GM19324 (cell line): ENCODE measurements around the gene PDLIM1.

Experiments used
- ATAC-seq: cut with Tn5 transposase; IDR thresholded peaks from one replicate; pipeline ENCODE4 v1.9.1; 2021; ENCODE audit warnings: mild to moderate bottlenecking, moderate library complexity; ENCODE audit not compliant: unreplicated experiment, low FRiP score

Gene PDLIM1

GRCh38 chr10:95267251-95267650 lies 23.6 kb downstream of the PDLIM1 start:
- ATAC-seq: no peak

GRCh38 chr10:95266674-95267095 lies 24.1 kb downstream of the PDLIM1 start:
- peak; percentile 70 for ATAC-seq

- ATAC-seq: no peak
Observed at GRCh38 chr10:95265572-95265971, 25.2 kb downstream of the PDLIM1 start.

GRCh38 chr10:95264227-95265051 lies 26.4 kb downstream of the PDLIM1 start:
- ATAC-seq: no peak

GRCh38 chr10:95263864-95264226 lies 27.0 kb downstream of the PDLIM1 start:
- ATAC-seq: no peak

GRCh38 chr10:95262763-95263518 lies 27.9 kb downstream of the PDLIM1 start:
- ATAC-seq: no peak

GRCh38 chr10:95261926-95262325 lies 28.9 kb downstream of the PDLIM1 start:
- ATAC-seq: no peak

GRCh38 chr10:95260909-95261552 lies 29.8 kb downstream of the PDLIM1 start:
- ATAC-seq: no peak

GRCh38 chr10:95260397-95260881 lies 30.4 kb downstream of the PDLIM1 start:
- peak; percentile 74 for ATAC-seq

GRCh38 chr10:95257849-95258248 lies 33.0 kb downstream of the PDLIM1 start:
- no peak for ATAC-seq

- no peak for ATAC-seq
Observed at GRCh38 chr10:95256268-95256667, 34.5 kb downstream of the PDLIM1 start.

GRCh38 chr10:95254629-95255028 lies 36.2 kb downstream of the PDLIM1 start:
- ATAC-seq: no peak

- ATAC-seq: no peak
Observed at GRCh38 chr10:95253686-95254085, 37.1 kb downstream of the PDLIM1 start.

- no peak for ATAC-seq
Observed at GRCh38 chr10:95253007-95253406, 37.8 kb downstream of the PDLIM1 start.

GRCh38 chr10:95250856-95251255 lies 39.9 kb downstream of the PDLIM1 start:
- no peak for ATAC-seq

GRCh38 chr10:95249467-95249866 lies 41.3 kb downstream of the PDLIM1 start:
- no peak for ATAC-seq

GRCh38 chr10:95248989-95249388 lies 41.8 kb downstream of the PDLIM1 start:
- no peak for ATAC-seq

- no peak for ATAC-seq
Observed at GRCh38 chr10:95247881-95248583, 42.8 kb downstream of the PDLIM1 start.

- ATAC-seq: no peak
Observed at GRCh38 chr10:95247200-95247880, 43.5 kb downstream of the PDLIM1 start.

GRCh38 chr10:95246582-95247051 lies 44.2 kb downstream of the PDLIM1 start:
- ATAC-seq: no peak
